Large intestine (tissue), 3 donors: ENCODE data around the gene SYNGR4. TPM values are rescaled to one million over a fixed set of nuclear protein-coding genes. Genes with fewer than 3 reads are reported as not detected.
A peak's percentile ranks its signal among the peaks of the same experiment; 100 is the strongest.

Experiments used
- DNase-seq, 2 donors: peaks; one replicate each; pipeline versions ENCODE4 v3.0.0 to v3.0.0-alpha.2; 2013
- H3K27ac ChIP-seq: one replicate; pipeline ENCODE4 v1.5.1; 2013; ENCODE audit warnings: low read length
- H3K27me3 ChIP-seq: 2 replicates; pipeline ENCODE4 v1.6.1; 2013; ENCODE audit warnings: low read length; ENCODE audit not compliant: control insufficient read depth, insufficient read depth
- H3K36me3 ChIP-seq: 2 replicates; pipeline ENCODE4 v1.6.1; 2013; ENCODE audit warnings: low read length; ENCODE audit not compliant: control insufficient read depth, insufficient read depth
- H3K4me1 ChIP-seq: one replicate; pipeline ENCODE4 v1.6.1; 2013; ENCODE audit warnings: low read length; ENCODE audit not compliant: control insufficient read depth, insufficient read depth
- H3K4me3 ChIP-seq: one replicate; pipeline ENCODE4 v1.5.1; 2013; ENCODE audit warnings: low read length
- H3K9me3 ChIP-seq: one replicate; pipeline ENCODE4 v1.6.1; 2013; ENCODE audit warnings: mild to moderate bottlenecking, low read depth, low read length, moderate library complexity; ENCODE audit not compliant: control insufficient read depth
- WGBS: methylation state at CpG from one replicate; pipeline ENCODE4 v1.1.5; 2013; ENCODE audit warnings: low lambda C conversion rate; ENCODE audit not compliant: insufficient coverage; 5-methylcytosine and 5-hydroxymethylcytosine counted together
- polyA plus RNA-seq: library from polyadenylated mRNA; unstranded; fragments of 120-200 nt; gene quantifications from one replicate; pipeline ENCODE4 v1.2.1, GENCODE V29; 2013

Gene SYNGR4
- polyA plus RNA-seq, 1 donor = 0.12 TPM

DNA sequence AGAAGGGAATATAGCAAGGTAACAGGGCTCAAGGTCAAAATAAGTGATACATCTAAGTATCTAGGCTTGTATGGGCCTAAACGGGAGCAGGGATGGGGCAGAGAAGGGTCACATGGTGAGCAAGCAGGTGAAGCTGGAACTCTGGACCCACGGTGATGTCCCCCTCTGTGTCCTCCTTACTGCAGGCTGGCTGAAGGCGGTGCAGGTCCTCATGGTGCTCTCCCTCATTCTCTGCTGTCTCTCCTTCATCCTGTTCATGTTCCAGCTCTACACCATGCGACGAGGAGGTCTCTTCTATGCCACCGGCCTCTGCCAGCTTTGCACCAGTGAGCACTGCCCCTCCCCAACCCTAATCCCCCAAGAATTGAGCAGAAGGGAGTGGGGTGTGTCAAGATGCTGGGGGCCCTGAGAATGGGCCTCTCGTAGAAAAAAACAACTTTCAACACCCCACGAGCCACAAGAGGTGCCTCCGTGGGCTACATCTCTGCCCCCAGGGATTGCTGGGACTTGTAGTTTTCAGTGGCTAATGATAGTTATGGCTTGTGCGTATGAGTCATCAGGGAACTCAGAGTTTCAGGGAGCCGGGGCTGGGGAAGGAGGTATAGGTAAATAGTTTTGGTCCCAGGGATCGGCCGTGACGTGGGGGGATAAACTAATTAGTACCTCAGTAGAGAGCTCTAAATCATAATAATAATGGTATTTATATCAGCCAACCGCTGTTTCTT lies 34.8 kb upstream of the SYNGR4 start:
- no CpG with 5 or more reads among the region's 15 CpGs for WGBS
- no peaks in the 10 kb centered on the region for H3K36me3 ChIP-seq
- H3K4me1 ChIP-seq = peaks cover 36% of the 10 kb centered on the region
- no peaks in the 10 kb centered on the region for H3K27me3 ChIP-seq
- H3K4me3 ChIP-seq = peak overlapping the region; percentile 75
- peak in 1 of 2 donors; percentile 62 for DNase-seq
- H3K9me3 ChIP-seq = no peaks in the 10 kb centered on the region
- H3K27ac ChIP-seq = peak overlapping the region; percentile 37

GRCh38 chr19:48330012-48330681 lies 34.0 kb upstream of the SYNGR4 start:
- Histone ChIP-seq H3K4me1 (peaks cover 35% of the 10 kb centered on the region), H3K27ac (peak overlapping the region; percentile 64), H3K36me3 (no peaks in the 10 kb centered on the region), H3K27me3 (no peaks in the 10 kb centered on the region), H3K9me3 (no peaks in the 10 kb centered on the region), H3K4me3 (peak overlapping the region; percentile 75)
- DNase-seq = peak; percentile 88 to 93
- WGBS = no CpG with 5 or more reads among the region's 41 CpGs

DNA sequence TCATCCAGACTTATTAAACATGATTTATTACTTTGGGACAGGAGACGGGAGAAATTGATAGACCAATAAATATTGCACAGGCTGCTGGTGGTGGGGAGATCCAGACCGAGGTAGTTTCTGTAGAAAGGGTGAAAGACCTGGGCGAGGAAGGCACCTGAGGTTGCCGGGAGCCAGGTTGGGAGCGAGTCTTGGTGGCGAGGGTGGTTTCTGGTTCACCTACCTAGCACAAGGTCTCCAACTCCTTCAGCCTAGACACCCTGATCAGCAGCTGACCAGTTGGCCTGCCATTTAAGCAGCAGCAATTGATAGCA lies 31.9 kb upstream of the SYNGR4 start:
- Histone ChIP-seq H3K36me3 (no peaks in the 10 kb centered on the region), H3K27ac (peak overlapping the region; percentile 98), H3K4me3 (peak overlapping the region; percentile 58), H3K27me3 (no peaks in the 10 kb centered on the region), H3K4me1 (peaks cover 24% of the 10 kb centered on the region), H3K9me3 (no peaks in the 10 kb centered on the region)
- WGBS = no CpG with 5 or more reads among the region's 6 CpGs
- no peak for DNase-seq

GRCh38 chr19:48332662-48333466 lies 31.3 kb upstream of the SYNGR4 start:
- 0% methylated on average over 1 of the region's 25 CpGs for WGBS
- Histone ChIP-seq H3K9me3 (no peaks in the 10 kb centered on the region), H3K36me3 (no peaks in the 10 kb centered on the region), H3K27ac (peak overlapping the region; percentile 98), H3K4me3 (peak overlapping the region; percentile 58), H3K27me3 (no peaks in the 10 kb centered on the region), H3K4me1 (peaks cover 24% of the 10 kb centered on the region)
- DNase-seq = peak; percentile 98 to 99

DNA sequence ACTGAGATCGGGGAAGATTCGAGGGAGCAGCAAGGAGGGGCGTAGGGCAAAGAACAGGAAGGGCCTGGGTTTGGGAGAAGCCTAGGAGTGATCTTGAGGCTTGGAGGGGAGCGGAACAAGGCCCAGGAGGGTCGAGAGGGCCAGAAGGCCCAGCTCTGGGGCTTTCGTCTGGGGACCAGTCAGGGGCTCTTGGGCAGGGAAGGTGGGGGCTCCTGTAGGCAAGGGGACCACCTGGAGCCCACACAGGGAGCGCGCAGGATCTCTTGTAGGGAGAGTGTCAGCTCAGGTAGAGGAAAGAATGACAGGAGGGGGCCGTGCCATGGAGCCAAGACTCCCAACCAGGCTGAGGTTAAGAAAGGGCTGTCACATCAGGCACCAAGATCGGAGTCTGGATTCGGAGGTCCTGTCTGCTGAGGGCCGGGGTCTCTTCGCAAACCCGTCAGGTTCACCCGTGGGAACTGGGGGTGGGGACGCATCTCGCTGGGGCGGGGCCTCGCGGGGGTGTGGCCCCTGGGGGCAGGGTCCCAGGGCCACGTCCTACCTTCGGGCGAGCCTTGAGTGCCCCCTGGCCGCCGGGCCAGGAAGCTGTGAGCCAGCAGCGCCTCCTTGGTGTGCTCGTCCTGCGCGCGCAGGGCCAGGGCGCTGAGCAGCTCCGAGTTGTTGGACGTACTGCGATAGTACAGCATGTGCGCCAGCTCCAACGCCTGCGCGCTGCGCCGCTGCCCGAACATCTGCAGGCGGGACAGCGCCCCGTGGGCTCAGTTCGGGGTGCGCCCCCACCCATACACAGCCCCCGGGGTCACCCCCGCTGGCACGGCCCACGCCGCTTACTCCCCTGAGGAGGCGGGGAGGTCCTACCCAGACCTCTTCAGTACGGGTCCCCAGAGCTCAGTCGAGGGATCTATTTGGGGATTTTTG lies 30.4 kb upstream of the SYNGR4 start:
- WGBS = 7% methylated on average over 3 of the region's 54 CpGs

DNA sequence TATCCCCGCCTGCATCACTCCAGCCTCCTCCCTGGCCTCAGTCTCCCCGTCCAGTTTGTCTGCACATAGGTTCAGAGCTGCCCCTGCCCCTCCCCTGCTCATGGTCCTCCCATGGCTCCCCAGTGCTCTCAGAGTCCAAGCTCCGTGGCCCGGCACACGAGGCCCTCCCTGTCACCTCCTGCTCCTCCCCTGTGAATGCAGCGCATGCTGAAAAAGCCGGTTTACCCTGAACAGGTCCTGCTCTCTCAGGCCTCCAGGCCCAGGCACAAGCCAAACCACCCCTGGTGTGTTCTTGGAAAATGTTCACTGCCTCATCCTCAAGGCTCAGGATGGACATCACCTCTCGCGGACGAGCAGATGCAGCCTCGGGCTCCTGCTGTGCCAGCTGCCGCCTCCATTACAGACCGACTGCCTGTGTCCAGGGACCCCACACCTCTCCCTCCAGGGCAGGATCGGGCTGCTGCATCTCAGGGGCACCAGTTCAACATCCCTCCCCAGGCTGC lies 25.9 kb upstream of the SYNGR4 start:
- no peak for DNase-seq
- H3K4me3 ChIP-seq = no peak overlapping the region
- no peak overlapping the region for H3K27ac ChIP-seq
- H3K9me3 ChIP-seq = peaks cover 3% of the 10 kb centered on the region
- no peaks in the 10 kb centered on the region for H3K36me3 ChIP-seq
- H3K27me3 ChIP-seq = no peaks in the 10 kb centered on the region
- H3K4me1 ChIP-seq = peaks cover 4% of the 10 kb centered on the region
- no CpG with 5 or more reads among the region's 14 CpGs for WGBS

More for the DNA sequence above, 30.4 kb upstream of the SYNGR4 start:
- H3K4me3 ChIP-seq = peak overlapping the region; percentile 58
- no peaks in the 10 kb centered on the region for H3K27me3 ChIP-seq
- no peaks in the 10 kb centered on the region for H3K9me3 ChIP-seq
- DNase-seq = peak; percentile 94 to 96
- peaks cover 24% of the 10 kb centered on the region for H3K4me1 ChIP-seq
- H3K27ac ChIP-seq = peak overlapping the region; percentile 98
- H3K36me3 ChIP-seq = no peaks in the 10 kb centered on the region

DNA sequence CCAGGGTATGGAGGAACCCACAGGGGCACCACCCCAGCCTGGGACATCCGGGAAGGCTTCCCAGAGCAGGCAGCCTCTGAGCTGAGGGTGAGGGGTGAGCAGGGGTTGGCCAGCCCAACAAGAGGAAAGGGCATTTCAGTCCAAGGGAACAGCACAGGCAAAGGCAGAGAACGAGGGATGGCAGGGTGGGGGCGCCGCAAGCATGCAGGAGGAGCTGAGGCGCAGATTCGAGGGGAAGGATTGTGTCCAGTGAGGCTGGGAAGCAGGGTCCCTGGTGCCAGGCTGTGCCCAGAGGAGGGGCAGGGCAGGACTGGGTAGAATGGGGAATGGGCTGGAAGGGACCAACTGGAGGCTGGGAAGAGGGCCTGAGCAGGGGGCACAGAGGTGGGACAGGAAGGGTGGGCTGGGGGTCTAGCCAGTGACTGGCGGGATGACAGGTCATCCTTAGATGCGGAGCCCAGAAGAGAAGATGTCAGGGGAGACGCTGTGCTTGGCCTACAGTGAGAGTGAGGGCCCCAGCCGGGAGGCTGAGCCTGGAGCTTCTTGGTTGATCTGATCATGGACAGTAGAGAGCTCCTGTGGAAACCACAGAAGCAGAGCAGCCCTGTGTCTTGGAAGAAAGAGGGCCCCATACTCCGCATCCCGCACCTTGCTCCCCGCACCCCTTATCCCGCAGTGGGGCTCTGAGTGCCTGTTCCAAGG lies 25.2 kb upstream of the SYNGR4 start:
- Histone ChIP-seq H3K9me3 (peaks cover 3% of the 10 kb centered on the region), H3K27me3 (no peaks in the 10 kb centered on the region), H3K36me3 (no peaks in the 10 kb centered on the region), H3K4me3 (no peak overlapping the region), H3K27ac (no peak overlapping the region), H3K4me1 (no peaks in the 10 kb centered on the region)
- no CpG with 5 or more reads among the region's 14 CpGs for WGBS
- DNase-seq = no peak

GRCh38 chr19:48340995-48341394 lies 23.2 kb upstream of the SYNGR4 start:
- no peak overlapping the region for H3K4me3 ChIP-seq
- H3K9me3 ChIP-seq = peaks cover 3% of the 10 kb centered on the region
- H3K36me3 ChIP-seq = no peaks in the 10 kb centered on the region
- WGBS = no CpG with 5 or more reads among the region's 11 CpGs
- DNase-seq = no peak
- H3K27me3 ChIP-seq = no peaks in the 10 kb centered on the region
- H3K27ac ChIP-seq = no peak overlapping the region
- no peaks in the 10 kb centered on the region for H3K4me1 ChIP-seq

GRCh38 chr19:48341515-48342413 lies 22.4 kb upstream of the SYNGR4 start:
- H3K9me3 ChIP-seq = peaks cover 3% of the 10 kb centered on the region
- no peaks in the 10 kb centered on the region for H3K36me3 ChIP-seq
- H3K4me3 ChIP-seq = no peak overlapping the region
- H3K4me1 ChIP-seq = no peaks in the 10 kb centered on the region
- DNase-seq = no peak
- H3K27ac ChIP-seq = no peak overlapping the region
- H3K27me3 ChIP-seq = no peaks in the 10 kb centered on the region
- WGBS = 88% methylated on average over 1 of the region's 10 CpGs
